Body of pancreas (tissue), 4 donors: ENCODE data around the gene SP2.

Experiments used
- POLR2A ChIP-seq, 3 donors: fragments of 450-650 bp; IDR thresholded peaks; one replicate each; pipeline ENCODE4 v1.6.1; 2016; ENCODE audit warnings: antibody characterized with exemption in 3 of 3, mild to moderate bottlenecking in 2 of 3
- TF ChIP-seq, protein P1 (sequence below), 7 experiments: fragments of 450-650 bp in 4 of 7; fragments of 200-600 bp in 3 of 7; sonication (generic) in 3 of 7; IDR thresholded peaks; one replicate each; pipeline ENCODE4 v1.5.1; 2016 to 2019; ENCODE audit warnings: antibody characterized with exemption in 7 of 7

DNA sequence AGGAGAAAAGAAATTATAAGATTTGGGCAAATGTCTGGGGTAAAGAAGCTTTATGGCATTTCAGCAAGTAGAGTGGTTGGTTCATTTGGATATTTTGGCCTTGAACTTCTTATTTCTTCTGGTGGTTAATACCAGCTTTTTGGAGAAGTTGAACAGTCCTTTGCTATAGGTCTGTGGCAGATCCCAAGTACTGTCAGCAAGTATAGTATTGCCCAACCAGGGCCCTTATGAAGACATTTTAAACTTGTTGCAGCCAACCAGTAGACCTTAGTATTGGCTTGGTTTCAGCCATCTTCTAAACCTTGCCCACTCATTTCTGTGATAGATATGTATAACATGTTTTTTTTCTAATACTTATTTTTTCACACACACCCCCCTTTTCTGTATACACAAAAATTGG lies 2.2 kb downstream of the SP2 start:
- no peak for TF ChIP-seq POLR2A (IDR thresholded peaks at IDR 0.05)
- TF ChIP-seq, protein P1, sequence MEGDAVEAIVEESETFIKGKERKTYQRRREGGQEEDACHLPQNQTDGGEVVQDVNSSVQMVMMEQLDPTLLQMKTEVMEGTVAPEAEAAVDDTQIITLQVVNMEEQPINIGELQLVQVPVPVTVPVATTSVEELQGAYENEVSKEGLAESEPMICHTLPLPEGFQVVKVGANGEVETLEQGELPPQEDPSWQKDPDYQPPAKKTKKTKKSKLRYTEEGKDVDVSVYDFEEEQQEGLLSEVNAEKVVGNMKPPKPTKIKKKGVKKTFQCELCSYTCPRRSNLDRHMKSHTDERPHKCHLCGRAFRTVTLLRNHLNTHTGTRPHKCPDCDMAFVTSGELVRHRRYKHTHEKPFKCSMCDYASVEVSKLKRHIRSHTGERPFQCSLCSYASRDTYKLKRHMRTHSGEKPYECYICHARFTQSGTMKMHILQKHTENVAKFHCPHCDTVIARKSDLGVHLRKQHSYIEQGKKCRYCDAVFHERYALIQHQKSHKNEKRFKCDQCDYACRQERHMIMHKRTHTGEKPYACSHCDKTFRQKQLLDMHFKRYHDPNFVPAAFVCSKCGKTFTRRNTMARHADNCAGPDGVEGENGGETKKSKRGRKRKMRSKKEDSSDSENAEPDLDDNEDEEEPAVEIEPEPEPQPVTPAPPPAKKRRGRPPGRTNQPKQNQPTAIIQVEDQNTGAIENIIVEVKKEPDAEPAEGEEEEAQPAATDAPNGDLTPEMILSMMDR (IDR thresholded peaks at IDR 0.05) = no peak
